Ectodermal cell (in vitro differentiated cells): ENCODE data around the gene HOGA1.

ENCODE experiments used
- H3K27ac ChIP-seq: 2 replicates; pipeline ENCODE4 v1.7.0; 2013; ENCODE audit warnings: mild to moderate bottlenecking, low read depth, low read length; ENCODE audit not compliant: insufficient read depth, poor library complexity, severe bottlenecking
- H3K27me3 ChIP-seq: 2 replicates; pipeline ENCODE4 v1.7.0; 2013; ENCODE audit warnings: mild to moderate bottlenecking, low read length; ENCODE audit not compliant: insufficient read depth, control insufficient read depth, poor library complexity, severe bottlenecking
- H3K36me3 ChIP-seq: one replicate; pipeline ENCODE4 v1.7.0; 2013; ENCODE audit warnings: low read length; ENCODE audit not compliant: control insufficient read depth, insufficient read depth
- H3K4me1 ChIP-seq: one replicate; pipeline ENCODE4 v1.7.0; 2013; ENCODE audit warnings: low read length; ENCODE audit not compliant: control insufficient read depth, insufficient read depth
- H3K4me3 ChIP-seq: 2 replicates; pipeline ENCODE4 v1.7.0; 2013; ENCODE audit warnings: low read depth, low read length, control low read depth; ENCODE audit not compliant: insufficient read depth
- H3K9me3 ChIP-seq: 2 replicates; pipeline ENCODE4 v1.7.0; 2013; ENCODE audit warnings: mild to moderate bottlenecking, low read length, moderate library complexity; ENCODE audit not compliant: control insufficient read depth
- WGBS, 2 experiments: methylation state at CpG; one replicate each; pipeline ENCODE4 v1.1.7; 2013; ENCODE audit warnings: missing lambda C conversion rate in 2 of 2; 5-methylcytosine and 5-hydroxymethylcytosine counted together

The HOGA1 gene

DNA sequence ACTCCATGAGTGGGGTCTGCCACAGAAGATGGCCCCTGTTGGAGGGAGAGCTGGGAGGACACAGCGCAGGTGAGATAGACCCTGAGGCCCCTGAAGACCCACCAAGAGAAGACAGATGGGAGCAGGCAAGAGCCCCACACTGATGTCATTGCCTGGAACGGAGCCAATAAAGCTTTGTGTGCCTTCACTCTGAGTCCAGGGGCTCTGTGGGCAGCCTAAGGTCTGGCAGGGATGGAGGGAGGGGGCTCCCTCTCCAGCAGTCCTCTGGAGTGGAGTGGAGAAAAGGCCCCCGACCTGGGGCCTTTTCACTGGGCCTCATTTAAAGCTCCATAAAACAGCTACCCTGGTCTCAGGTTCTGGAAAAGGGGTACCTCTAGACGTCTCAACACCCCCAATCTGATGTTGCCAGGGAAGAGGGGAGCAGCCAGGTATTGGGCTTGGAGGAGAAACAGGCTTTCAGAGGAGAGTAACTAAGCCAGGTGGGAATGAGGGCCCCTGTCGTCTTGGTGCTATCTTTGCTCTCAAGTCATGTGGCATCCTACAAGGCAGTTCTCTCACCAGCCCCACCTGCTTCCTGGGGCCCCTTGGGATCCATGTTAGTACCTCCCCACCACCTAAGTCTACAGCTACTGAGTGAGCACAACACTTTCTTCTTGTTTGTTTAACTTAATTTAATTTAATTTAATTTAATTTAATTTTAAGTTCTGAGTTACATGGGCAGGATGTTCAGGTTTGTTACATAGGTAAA lies 6.7 kb downstream of the HOGA1 start:
- Histone ChIP-seq H3K36me3 (no peaks in the 10 kb centered on the region), H3K27ac (no peak overlapping the region), H3K4me3 (no peak overlapping the region), H3K27me3 (no peaks in the 10 kb centered on the region), H3K9me3 (no peaks in the 10 kb centered on the region), H3K4me1 (no peaks in the 10 kb centered on the region)
- 83 to 90% methylated on average over 5 of the region's 5 CpGs for whole genome bisulfite sequencing, 2 experiments

DNA sequence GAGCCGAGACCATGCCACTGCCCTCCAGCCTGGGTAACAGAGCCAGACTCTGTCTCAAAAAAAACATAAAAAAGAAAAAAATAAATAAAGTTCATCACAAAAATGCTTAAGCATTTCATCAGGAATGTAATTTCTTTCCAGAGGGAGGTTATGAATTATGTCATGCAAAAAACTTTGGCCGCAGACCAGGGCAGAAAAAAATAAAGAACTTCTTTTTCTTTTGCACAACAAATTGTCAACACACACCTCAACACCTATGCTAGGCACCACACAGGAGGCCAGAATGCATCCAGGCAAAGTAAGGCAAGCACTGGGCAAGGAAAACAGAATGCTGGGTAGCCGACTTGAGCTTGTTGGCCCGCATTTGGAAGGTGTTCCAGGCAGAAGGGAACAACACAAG lies 9.2 kb downstream of the HOGA1 start:
- Histone ChIP-seq H3K36me3 (no peaks in the 10 kb centered on the region), H3K4me1 (no peaks in the 10 kb centered on the region), H3K27me3 (no peaks in the 10 kb centered on the region), H3K4me3 (no peak overlapping the region), H3K27ac (no peak overlapping the region), H3K9me3 (no peaks in the 10 kb centered on the region)
- WGBS, 2 experiments = 92% methylated on average over 4 of the region's 4 CpGs

DNA sequence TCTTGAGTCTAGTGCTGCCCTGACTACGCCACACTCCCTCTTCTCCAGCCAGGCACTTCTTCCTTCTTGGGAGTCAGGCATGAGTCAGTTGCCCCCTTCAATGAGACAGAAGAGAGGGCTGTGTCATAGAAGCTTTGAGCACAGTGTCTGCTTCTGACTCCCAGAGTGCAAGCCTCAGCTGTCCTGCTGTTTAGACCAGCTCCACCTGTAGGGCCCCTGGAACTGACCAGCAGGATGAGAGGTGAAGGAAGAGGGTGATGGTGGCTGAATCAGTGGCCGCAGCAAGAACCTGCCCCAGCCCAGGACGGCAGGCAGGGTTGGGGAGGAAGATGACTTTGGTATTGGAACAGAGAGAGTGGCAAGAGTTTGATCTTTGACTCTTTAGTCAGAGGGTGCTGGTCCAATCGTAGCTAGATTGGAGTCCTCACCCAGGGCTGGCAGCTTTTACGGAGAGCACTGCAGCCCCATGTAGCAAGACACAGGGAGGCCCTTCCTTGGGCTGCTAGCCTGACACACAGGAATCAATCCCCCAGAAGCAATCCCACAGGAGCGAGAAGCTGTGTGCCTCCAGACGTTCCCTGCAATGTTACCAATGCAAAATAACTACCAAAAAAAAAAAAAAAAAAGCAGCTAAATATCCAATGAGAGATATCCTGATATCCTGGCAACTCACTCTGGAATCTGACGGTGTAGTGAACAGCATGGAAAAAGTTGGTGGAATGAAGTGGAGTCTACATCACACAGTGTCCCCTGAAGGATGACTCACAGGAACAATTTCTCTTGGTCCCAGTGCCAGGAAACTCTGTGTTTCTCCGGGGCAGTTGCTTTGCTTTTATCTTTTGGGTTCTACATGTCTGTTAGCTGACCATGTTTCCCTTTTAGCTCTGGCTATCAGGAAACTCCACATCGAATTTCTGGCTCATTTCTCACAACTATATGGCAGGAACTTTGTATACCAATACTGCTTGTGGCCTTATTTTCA lies 12.2 kb downstream of the HOGA1 start:
- WGBS, 2 experiments = 87 to 88% methylated on average over 10 of the region's 10 CpGs
- Histone ChIP-seq H3K9me3 (no peaks in the 10 kb centered on the region), H3K4me3 (no peak overlapping the region), H3K4me1 (peaks cover 4% of the 10 kb centered on the region), H3K27ac (no peak overlapping the region), H3K36me3 (no peaks in the 10 kb centered on the region), H3K27me3 (no peaks in the 10 kb centered on the region)

DNA sequence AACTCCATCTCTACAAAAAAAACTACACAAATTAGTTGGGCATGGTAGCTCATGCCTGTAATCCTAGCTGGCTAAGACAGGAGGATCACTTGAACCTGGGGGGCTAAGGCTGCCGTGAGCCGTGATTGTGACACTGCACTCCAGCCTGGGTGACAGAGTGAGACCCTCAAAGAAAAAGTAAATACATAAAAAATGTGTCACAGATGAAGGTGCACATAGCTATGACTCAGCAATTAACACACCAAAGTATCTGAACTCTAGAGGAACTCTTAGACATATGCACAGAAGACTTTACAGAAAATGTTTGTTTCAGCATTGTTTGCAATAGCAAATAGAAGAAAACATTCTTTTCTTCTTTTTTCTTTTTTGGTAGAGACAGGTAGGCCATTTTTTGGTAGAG lies 13.6 kb downstream of the HOGA1 start:
- no peaks in the 10 kb centered on the region for H3K36me3 ChIP-seq
- H3K9me3 ChIP-seq = no peaks in the 10 kb centered on the region
- no peak overlapping the region for H3K4me3 ChIP-seq
- 94 to 95% methylated on average over 2 of the region's 2 CpGs for WGBS, 2 experiments
- peaks cover 7% of the 10 kb centered on the region for H3K4me1 ChIP-seq
- H3K27me3 ChIP-seq = no peaks in the 10 kb centered on the region
- no peak overlapping the region for H3K27ac ChIP-seq

DNA sequence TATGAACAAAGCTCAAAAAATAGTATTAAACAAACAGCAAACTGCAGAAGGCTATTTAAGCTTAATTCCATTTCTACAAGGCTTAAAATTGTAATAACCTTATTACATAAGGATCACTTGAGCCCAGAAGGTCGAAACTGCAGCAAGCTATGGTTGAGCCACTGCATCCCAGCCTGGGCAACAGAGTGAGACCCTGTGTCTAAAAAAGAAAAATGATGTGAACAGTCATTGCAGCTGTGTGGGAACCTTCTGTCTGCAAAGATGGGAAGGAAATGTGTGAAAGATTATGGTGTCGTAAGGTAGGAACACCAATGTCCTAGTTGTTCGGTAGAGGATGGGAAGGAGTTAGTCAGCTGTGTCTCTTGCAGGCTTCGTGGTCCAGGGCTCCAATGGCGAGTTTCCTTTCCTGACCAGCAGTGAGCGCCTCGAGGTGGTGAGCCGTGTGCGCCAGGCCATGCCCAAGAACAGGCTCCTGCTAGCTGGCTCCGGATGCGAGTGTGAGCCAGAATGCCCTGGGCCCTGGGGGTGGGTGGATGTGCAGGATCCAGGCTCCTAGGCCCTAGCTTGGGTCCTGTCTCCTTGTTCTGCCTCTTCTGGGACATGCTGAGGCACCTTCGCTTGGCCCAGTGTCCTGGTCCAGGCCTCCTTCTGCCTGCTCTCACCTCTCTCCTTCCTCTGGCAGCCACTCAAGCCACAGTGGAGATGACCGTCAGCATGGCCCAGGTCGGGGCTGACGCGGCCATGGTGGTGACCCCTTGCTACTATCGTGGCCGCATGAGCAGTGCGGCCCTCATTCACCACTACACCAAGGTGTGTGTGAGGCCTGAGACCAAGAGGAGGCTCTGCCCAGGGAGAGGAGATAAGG lies 14.4 kb downstream of the HOGA1 start:
- no peaks in the 10 kb centered on the region for H3K27me3 ChIP-seq
- H3K27ac ChIP-seq = no peak overlapping the region
- WGBS, 2 experiments = 90 to 93% methylated on average over 19 of the region's 19 CpGs

DNA sequence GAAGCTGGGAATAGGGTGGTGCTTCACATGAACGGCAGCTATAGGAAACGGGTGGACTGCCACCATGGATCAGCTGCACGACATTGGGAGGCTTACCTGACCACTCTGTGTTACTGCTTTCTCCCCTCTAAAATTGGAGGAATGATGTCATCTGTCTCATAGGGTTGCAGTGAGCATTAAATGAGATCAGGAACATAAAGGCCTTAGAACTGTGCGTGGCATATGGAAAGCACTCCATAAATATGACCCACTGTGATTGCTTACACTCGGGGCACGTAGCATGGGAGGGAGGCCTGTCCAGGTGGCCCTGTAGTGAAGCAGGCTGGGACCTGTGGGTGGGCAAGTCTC lies 15.1 kb downstream of the HOGA1 start:
- H3K27me3 ChIP-seq = no peaks in the 10 kb centered on the region
- H3K4me1 ChIP-seq = peaks cover 7% of the 10 kb centered on the region
- H3K4me3 ChIP-seq = no peak overlapping the region
- H3K9me3 ChIP-seq = no peaks in the 10 kb centered on the region
- H3K27ac ChIP-seq = no peak overlapping the region
- 95 to 96% methylated on average over 6 of the region's 6 CpGs for WGBS, 2 experiments
- no peaks in the 10 kb centered on the region for H3K36me3 ChIP-seq

More for the DNA sequence above, 14.4 kb downstream of the HOGA1 start:
- no peaks in the 10 kb centered on the region for H3K9me3 ChIP-seq
- no peaks in the 10 kb centered on the region for H3K36me3 ChIP-seq
- H3K4me1 ChIP-seq = peaks cover 7% of the 10 kb centered on the region
- H3K4me3 ChIP-seq = no peak overlapping the region

DNA sequence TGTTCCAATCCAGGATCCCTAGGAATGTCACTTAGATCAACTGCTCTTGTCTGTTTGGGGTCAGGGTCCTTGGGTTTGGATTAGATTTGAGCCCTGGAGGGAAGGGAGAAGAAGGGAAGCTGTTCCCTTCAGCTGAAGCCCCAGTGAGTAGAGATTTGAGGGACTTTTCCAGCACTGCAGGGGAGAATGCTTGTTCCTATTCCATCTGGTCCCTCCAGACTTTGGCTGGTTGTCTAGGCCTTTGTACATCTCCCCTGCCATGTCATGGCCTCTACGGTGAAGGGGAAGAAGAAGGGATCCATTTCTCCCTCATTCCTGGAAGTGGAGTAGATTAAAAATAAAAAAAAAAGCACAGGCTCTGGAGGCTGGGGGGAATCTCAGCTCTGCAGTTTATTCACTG lies 16.4 kb downstream of the HOGA1 start:
- H3K27ac ChIP-seq = no peak overlapping the region
- no peaks in the 10 kb centered on the region for H3K9me3 ChIP-seq
- no peaks in the 10 kb centered on the region for H3K27me3 ChIP-seq
- peaks cover 7% of the 10 kb centered on the region for H3K4me1 ChIP-seq
- 88 to 100% methylated on average over 1 of the region's 1 CpG for WGBS, 2 experiments
- H3K4me3 ChIP-seq = no peak overlapping the region
- H3K36me3 ChIP-seq = no peaks in the 10 kb centered on the region

DNA sequence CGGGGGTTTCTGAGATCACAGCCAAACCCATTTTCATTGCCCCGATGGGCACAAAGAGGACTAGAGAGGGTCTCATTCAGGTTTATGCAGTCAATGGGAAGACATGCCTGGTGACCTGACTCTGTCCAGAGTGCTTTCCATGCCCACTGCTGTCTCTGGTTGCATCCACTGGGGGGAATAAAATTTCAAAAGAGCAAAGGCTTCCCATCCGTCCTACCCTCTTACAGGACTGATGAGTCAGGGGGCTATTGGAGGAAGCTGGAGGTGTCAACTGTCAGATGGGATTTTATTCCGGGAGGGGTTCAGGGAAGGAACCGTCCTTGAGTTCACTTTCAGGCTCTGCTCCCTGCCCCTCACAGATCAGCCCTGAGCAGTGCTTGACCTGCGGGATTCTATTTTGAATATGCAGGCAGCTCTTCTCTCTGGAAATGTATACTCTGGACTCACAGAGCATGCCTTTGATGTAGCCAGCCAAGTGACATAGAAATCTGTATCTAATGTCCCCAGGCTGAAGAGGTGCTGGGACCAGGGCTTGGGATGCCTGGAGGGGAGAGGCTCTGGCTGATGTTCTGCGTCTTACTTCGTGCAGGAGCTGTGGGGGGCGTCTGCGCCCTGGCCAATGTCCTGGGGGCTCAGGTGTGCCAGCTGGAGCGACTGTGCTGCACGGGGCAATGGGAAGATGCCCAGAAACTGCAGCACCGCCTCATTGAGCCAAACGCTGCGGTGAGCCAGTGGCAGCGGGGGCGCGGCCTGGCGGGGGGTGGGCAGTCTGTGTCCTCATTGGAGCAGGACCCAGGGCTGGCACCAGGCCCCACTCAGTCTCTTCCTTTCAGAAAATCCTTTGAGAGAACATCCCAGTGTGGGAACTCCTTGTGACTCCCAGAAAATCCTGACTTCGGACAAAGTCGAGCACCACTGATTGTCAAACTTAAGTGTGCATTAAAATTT lies 17.4 kb downstream of the HOGA1 start:
- Histone ChIP-seq H3K4me3 (no peak overlapping the region), H3K4me1 (peaks cover 7% of the 10 kb centered on the region), H3K27me3 (no peaks in the 10 kb centered on the region), H3K9me3 (no peaks in the 10 kb centered on the region), H3K27ac (no peak overlapping the region), H3K36me3 (no peaks in the 10 kb centered on the region)
- 85 to 87% methylated on average over 21 of the region's 21 CpGs for WGBS, 2 experiments

DNA sequence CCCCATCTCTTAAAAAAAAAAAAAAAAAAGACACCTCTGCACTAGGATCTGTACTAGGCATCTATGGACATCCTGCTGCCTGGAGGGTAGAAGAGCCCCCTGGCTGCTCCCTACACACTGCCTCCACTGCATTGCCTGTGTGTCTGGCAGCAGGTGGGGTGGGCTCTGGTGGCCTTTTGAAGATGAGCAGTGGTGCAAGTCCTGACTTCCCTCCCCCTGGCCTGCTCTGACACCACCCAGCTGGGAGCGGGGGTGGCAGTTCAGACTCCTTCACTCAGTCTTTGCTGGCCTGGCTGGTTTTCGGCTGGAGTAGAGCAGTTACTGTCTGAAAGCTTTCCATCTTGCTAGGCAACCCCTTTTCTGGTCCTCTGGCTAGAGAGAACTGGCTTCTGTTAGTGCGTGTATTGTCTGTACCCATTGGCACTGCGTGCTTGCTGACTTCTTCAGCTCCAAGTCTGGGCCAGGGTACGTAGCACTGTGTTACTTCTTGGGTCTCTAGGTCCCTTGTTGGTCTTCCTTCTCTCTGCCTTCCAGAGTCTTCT lies 23.0 kb downstream of the HOGA1 start:
- Histone ChIP-seq H3K9me3 (no peaks in the 10 kb centered on the region), H3K27me3 (no peaks in the 10 kb centered on the region), H3K4me1 (no peaks in the 10 kb centered on the region), H3K36me3 (no peaks in the 10 kb centered on the region), H3K4me3 (no peak overlapping the region), H3K27ac (no peak overlapping the region)
- WGBS, 2 experiments = 91 to 92% methylated on average over 5 of the region's 5 CpGs
